GM12801 (cell line): ENCODE results near the gene PTPN6.

Experiments used
- TF ChIP-seq, protein P1 (sequence below): IDR thresholded peaks from one replicate; pipeline ENCODE4 v1.5.1; 2011; ENCODE audit warnings: control low read depth; ENCODE audit not compliant: insufficient read length; ENCODE audit errors: extremely low read depth

PTPN6 gene

DNA sequence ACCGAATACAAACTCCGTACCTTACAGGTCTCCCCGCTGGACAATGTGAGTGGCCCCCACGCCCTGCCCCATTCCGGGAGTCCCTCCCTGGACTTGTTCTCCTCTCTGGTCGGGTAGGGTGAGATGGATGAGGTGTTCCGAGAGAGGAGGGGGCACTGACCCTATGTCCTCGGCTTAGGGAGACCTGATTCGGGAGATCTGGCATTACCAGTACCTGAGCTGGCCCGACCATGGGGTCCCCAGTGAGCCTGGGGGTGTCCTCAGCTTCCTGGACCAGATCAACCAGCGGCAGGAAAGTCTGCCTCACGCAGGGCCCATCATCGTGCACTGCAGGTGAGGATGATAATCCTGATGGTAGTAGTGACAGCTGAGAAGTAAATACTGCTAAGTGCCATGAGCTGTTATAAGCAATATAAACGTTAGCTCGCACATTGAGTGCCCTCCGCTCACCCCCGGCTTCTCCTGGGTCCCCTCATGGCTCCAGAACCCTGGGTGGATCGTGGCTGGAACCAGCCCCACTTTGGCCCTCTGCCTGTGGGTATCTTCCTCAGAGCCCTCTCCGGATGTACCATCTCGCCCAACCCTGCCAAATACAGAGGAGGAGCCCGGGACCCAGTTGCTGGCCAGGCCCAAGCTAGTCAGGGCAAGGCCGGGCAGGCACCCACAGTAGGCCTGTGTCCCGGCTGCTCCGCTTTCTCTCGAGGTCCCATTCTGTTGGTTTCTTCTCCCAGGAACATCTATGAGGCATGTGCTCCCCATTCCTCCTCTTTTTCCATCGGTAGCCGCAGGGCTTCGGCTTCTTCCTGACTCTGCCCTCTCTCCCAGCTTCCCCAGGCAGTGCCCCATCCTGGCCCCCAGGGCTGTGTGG is 6.8 kb downstream of the PTPN6 start:
- TF ChIP-seq, protein P1, sequence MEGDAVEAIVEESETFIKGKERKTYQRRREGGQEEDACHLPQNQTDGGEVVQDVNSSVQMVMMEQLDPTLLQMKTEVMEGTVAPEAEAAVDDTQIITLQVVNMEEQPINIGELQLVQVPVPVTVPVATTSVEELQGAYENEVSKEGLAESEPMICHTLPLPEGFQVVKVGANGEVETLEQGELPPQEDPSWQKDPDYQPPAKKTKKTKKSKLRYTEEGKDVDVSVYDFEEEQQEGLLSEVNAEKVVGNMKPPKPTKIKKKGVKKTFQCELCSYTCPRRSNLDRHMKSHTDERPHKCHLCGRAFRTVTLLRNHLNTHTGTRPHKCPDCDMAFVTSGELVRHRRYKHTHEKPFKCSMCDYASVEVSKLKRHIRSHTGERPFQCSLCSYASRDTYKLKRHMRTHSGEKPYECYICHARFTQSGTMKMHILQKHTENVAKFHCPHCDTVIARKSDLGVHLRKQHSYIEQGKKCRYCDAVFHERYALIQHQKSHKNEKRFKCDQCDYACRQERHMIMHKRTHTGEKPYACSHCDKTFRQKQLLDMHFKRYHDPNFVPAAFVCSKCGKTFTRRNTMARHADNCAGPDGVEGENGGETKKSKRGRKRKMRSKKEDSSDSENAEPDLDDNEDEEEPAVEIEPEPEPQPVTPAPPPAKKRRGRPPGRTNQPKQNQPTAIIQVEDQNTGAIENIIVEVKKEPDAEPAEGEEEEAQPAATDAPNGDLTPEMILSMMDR: no peak

DNA sequence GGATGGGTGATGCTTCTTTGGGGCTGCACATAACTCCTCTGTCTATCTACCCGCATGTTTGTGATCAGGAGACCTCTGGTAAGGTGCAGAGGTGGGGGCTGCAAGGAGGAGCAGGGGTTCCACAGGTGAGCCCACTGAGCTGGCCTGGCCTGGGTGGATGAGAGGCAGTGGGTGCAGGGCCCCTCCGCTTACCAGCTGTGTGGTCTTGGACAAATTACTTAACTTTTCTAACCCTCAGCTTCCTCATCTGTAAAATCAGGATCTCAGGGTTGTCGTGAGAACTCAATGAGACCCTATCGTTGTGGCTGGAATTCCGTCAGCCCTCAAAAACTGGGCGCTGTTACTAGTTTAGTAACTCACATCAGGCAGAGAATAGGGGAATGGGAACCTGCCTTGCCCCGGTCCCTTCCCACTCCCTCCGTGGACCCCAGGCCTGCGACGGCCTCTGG is 7.5 kb downstream of the PTPN6 start:
- TF ChIP-seq, protein P1: no peak

DNA sequence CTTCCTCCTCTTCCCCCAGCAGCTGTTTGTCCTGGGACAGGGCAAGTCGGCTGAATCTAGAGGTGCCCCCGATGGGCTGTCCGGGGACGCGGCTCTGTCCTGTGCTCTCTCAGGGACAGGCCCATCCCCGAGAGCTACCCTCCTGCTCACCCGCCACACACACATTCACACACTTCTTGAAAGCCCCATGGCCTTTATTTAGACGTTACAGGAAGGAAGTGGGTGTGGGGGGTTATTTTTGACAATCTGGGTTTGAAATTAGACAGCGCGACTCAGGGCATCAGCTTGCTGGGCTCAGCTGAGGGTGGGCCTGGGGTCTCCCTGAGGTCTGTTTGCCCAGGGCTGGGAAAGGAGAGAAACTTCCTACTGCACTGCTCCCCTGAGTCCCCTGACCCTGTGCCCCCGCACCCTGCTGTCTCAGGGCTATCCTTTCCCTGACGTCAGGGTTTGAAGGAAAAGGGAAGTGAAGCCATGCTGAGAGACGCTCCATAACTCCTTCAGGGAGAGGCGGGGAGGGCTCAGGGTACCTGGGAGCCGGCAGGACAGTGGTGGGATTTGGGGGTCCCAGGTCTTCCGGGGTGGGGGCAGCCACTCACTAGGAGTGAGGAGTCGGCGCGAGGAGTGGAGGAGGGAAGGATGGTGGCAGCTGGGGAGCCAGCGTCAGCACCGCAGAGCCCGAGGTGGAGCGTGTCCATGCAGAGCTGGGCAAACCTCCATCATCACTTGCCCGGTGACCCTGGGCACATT is 8.1 kb downstream of the PTPN6 start:
- TF ChIP-seq, protein P1: no peak

DNA sequence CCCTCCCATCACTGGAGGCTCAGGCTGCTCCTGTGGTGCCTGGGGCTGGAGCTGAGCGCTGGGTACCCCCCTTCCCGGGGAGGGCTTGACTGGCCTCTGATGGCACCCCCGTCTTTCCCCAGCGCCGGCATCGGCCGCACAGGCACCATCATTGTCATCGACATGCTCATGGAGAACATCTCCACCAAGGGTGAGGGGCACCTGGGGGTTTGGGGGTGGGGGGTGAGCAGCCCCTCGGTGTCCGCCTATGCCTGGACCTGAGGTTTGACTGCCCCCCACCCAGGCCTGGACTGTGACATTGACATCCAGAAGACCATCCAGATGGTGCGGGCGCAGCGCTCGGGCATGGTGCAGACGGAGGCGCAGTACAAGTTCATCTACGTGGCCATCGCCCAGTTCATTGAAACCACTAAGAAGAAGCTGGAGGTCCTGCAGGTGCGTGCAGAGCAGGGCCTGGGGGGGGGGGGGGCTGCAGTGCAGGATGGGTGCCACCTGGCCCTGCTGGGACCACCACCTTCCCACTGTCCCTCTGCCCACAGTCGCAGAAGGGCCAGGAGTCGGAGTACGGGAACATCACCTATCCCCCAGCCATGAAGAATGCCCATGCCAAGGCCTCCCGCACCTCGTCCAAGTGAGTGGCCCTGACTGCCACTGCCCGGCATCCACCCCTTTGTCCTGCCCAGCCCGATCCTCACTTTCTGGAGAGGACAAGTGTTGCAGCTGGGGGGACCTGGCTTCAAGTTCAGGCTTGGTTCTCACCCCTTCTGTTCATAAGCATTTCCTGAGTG is 8.8 kb downstream of the PTPN6 start:
- TF ChIP-seq, protein P1: no peak

DNA sequence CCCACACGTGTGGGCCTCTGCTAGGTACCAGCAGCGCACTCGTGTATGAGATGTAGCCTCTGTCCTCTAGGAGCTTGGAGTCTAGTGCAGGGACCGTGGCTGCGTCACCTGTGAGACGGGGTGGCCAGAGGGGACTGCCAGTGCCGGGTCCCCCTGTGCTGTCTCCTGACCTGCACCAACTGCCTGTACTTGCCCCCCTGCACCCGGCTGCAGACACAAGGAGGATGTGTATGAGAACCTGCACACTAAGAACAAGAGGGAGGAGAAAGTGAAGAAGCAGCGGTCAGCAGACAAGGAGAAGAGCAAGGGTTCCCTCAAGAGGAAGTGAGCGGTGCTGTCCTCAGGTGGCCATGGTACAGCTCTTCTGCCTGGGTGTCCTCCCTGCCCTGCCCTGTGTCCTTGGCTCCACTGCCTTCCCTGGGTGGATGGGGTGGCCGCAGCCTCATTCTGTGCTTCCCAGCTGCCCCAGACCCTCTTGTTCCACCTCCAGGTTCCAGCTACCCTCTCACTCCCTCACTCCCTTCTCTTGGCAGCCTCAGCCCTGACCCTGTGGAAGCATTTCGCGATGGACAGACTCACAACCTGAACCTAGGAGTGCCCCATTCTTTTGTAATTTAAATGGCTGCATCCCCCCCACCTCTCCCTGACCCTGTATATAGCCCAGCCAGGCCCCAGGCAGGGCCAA is 9.6 kb downstream of the PTPN6 start:
- TF ChIP-seq, protein P1: no peak

DNA sequence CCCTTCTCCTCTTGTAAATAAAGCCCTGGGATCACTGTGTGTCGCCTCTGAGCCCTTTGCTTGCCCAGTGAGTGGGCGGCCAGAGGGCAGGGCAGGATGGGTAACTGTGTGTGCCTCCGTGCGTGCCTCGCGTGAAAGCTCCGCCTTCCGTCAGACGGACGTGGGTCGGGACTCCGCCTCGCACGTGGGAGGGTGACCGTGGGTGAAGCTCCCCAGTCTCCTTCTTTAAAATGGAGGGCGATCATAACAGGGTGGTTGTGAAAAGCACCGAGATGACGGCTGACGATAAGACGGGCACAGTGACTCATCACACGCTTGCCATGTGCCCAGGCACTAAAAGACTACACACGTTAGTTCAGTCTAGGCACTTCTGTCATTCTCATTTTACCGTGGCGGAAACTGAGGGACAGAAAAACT is 10.1 kb downstream of the PTPN6 start:
- TF ChIP-seq, protein P1: no peak
